ENCODE measurements around the gene RRP36. TPM values are rescaled to one million over a fixed set of nuclear protein-coding genes. Genes with fewer than 3 reads are reported as not detected.

Gene RRP36
- total and polyA plus RNA-seq, 2 of the 8 experiments (the other 6 are each of a cell fraction or from before 2014, with no cell fraction given), result 33.9 to 92.3 TPM

- Histone ChIP-seq H2AFZ (ENCODE audit: low read length) (no peak overlapping the region), H4K91ac (replicated peaks; ENCODE audit: insufficient read length, low read length) (no peak overlapping the region), H2BK20ac (ENCODE audit: low read length) (no peak overlapping the region), H2BK5ac (ENCODE audit: low read depth, low read length) (peak overlapping the region; percentile 16; the same call in 1 of the 2 replicates), H3K79me2 (ENCODE audit: control insufficient read depth in 1 of 2, insufficient read depth in 2 of 2, low read length in 2 of 2) (peaks cover 12 to 49% of the 10 kb centered on the region in 2 experiments), H4K8ac (ENCODE audit: extremely low read depth, insufficient read depth, low read length) (peak overlapping the region; percentile 69), H3K4ac (replicated peaks; ENCODE audit: insufficient read length, low read depth, low read length) (no peak overlapping the region), H4K5ac (ENCODE audit: insufficient read length, low read depth, low read length) (peak overlapping the region; percentile 42), H2BK15ac (ENCODE audit: low read length) (no peak overlapping the region), H3K23me2 (ENCODE audit: low read depth, low read length) (peaks cover 10% of the 10 kb centered on the region; the same call in 1 of the 2 replicates), H2AK5ac (ENCODE audit: low read depth, low read length) (no peak overlapping the region), H3K27ac (ENCODE audit: low read depth, low read length) (peak overlapping the region; percentile 77; the same call in 1 of the 2 replicates), H3K14ac (ENCODE audit: insufficient read length) (no peak overlapping the region), H4K20me1 (replicated peaks in 1 of 2; ENCODE audit: control insufficient read depth in 1 of 2, insufficient read depth in 2 of 2, low read length in 2 of 2) (peaks cover 10 to 14% of the 10 kb centered on the region in 2 experiments), H3K4me2 (ENCODE audit: insufficient read depth in 1 of 2, low read depth in 2 of 2, low read length in 2 of 2) (peak overlapping the region; percentile 68 to 72), H3K36me3 (ENCODE audit: control insufficient read depth in 2 of 4, insufficient read depth in 4 of 4, low read length in 3 of 4) (peaks cover 0 to 2% (median 0%) of the 10 kb centered on the region in 4 experiments; a peak in 2 of 8 replicates), H3K9ac (replicated peaks in 1 of 4; ENCODE audit: extremely low read depth in 1 of 4, low read depth in 3 of 4, low read length in 3 of 4) (peak overlapping the region; percentile 72 to 88 (median 81)), H3K4me1 (replicated peaks in 1 of 4; ENCODE audit: control insufficient read depth in 3 of 4, insufficient read depth in 4 of 4, low read length in 3 of 4) (peaks cover 6 to 17% (median 10%) of the 10 kb centered on the region in 4 experiments; a peak in 6 of 7 replicates), H3K23ac (ENCODE audit: insufficient read length) (no peak overlapping the region), H2BK120ac (replicated peaks; ENCODE audit: low read depth, low read length) (no peak overlapping the region), H3K56ac (replicated peaks; ENCODE audit: insufficient read length, low read depth, low read length) (peak overlapping the region; percentile 81), H3K27me3 (replicated peaks in 1 of 4; ENCODE audit: control insufficient read depth in 3 of 4, extremely low read depth in 1 of 4, insufficient read depth in 3 of 4, low read length in 3 of 4) (0 out of 7 replicates have a peak, but pooled peaks cover 0 to 2% (median 0%) of the 10 kb centered on the region in 4 experiments), H3K79me1 (ENCODE audit: low read depth, low read length) (peaks cover 9% of the 10 kb centered on the region), H3K18ac (ENCODE audit: extremely low read depth, low read length) (peak overlapping the region; percentile 71), H3K4me3 (ENCODE audit: extremely low read depth in 1 of 4, insufficient read depth in 2 of 4, low read depth in 3 of 4, low read length in 4 of 4) (peak overlapping the region; percentile 84 to 95 (median 94)), H3K9me3 (ENCODE audit: insufficient read depth in 2 of 2, low read depth in 1 of 2, low read length in 1 of 2) (no peaks in the 10 kb centered on the region), H2BK12ac (ENCODE audit: low read depth, low read length) (no peak overlapping the region)
- FAIRE-seq (no peak), DNase-seq (ENCODE audit: low read depth in 1 of 2, low spot score in 2 of 2) (peak in 1 of 2 experiments; percentile 82)
- 2% methylated on average over 65 of the region's 72 CpGs; no CpG with 5 or more reads in 1 of the 2 experiments for WGBS, 2 experiments (ENCODE audit: extremely low coverage in 1 of 2, insufficient coverage in 1 of 2, insufficient read length in 1 of 2, insufficient replicate concordance in 2 of 2, low coverage in 1 of 2, low lambda C conversion rate in 2 of 2, missing lambda C conversion rate in 1 of 2)
- POLR2A ChIA-PET (ENCODE audit: partially characterized antibody), result interaction anchor here (0.6 to 5.0 kb wide), 33 partner anchors 9 to 380 kb away, joined by 3 to 43 read pairs (median 5); partner anchors contain the start of genes CNPY3, CUL7, CUL9 and KLC4
- CTCF ChIA-PET (ENCODE audit: partially characterized antibody), result interaction anchor here (0.6 to 4.8 kb wide), 14 partner anchors 9 to 260 kb away, joined by 3 to 40 read pairs (median 6); partner anchors contain the start of genes KLHDC3 and MEA1
- TF ChIP-seq HDAC6 (IDR thresholded peaks at IDR 0.05; ENCODE audit: low read depth, low read length), result no peak
- TF ChIP-seq RBBP5 (IDR thresholded peaks at IDR 0.05; ENCODE audit: borderline replicate concordance, low read depth, low read length), result peak; percentile 80; the same call in 1 of the 2 replicates
- peak; percentile 97 for TF ChIP-seq SP1 (IDR thresholded peaks at IDR 0.05; ENCODE audit: low read depth, low read length)
- TF ChIP-seq SUZ12 (IDR thresholded peaks at IDR 0.05; ENCODE audit: low read length), result no peak
- peak in 1 of 2 experiments; percentile 23; a peak in 2 of 3 replicates for TF ChIP-seq POLR2A (IDR thresholded peaks at IDR 0.05; ENCODE audit: control extremely low read depth in 1 of 2, low read depth in 2 of 2, low read length in 2 of 2)
- TF ChIP-seq KDM4A (IDR thresholded peaks at IDR 0.05; ENCODE audit: low read depth, low read length, severe bottlenecking), result peak; percentile 75
- no peak for TF ChIP-seq SIX5 (IDR thresholded peaks at IDR 0.05; ENCODE audit: low read depth, low read length)
- peak; percentile 49; the same call in 1 of the 2 replicates for TF ChIP-seq CHD2 (IDR thresholded peaks at IDR 0.05; ENCODE audit: low read length)
- peak; percentile 55 for TF ChIP-seq ASH2L (IDR thresholded peaks at IDR 0.05; ENCODE audit: low read length)
- no peak for TF ChIP-seq BCL11A (IDR thresholded peaks at IDR 0.05; ENCODE audit: low read depth in 2 of 2, low read length in 2 of 2)
- peak; percentile 64 for TF ChIP-seq TBP (IDR thresholded peaks at IDR 0.05; ENCODE audit: low read depth, low read length)
Observed at GRCh38 chr6:43076464-43077332, 55.3 kb downstream of the RRP36 start.
